ENCODE measurements around the gene PHLDB2. TPM values are rescaled to one million over a fixed set of nuclear protein-coding genes. Genes with fewer than 3 reads are reported as not detected.

The PHLDB2 gene
- total RNA-seq (1 to 10 TPM; 5.8 to 6.0 TPM), total RNA-seq (0.43 to 57.1 (median 8.7) reads per million in 172 experiments)
- polyA plus RNA-seq (2013, experiment 1 of 2): 4.3 TPM
- polyA plus RNA-seq (2013, experiment 2 of 2): 6.6 TPM

DNA sequence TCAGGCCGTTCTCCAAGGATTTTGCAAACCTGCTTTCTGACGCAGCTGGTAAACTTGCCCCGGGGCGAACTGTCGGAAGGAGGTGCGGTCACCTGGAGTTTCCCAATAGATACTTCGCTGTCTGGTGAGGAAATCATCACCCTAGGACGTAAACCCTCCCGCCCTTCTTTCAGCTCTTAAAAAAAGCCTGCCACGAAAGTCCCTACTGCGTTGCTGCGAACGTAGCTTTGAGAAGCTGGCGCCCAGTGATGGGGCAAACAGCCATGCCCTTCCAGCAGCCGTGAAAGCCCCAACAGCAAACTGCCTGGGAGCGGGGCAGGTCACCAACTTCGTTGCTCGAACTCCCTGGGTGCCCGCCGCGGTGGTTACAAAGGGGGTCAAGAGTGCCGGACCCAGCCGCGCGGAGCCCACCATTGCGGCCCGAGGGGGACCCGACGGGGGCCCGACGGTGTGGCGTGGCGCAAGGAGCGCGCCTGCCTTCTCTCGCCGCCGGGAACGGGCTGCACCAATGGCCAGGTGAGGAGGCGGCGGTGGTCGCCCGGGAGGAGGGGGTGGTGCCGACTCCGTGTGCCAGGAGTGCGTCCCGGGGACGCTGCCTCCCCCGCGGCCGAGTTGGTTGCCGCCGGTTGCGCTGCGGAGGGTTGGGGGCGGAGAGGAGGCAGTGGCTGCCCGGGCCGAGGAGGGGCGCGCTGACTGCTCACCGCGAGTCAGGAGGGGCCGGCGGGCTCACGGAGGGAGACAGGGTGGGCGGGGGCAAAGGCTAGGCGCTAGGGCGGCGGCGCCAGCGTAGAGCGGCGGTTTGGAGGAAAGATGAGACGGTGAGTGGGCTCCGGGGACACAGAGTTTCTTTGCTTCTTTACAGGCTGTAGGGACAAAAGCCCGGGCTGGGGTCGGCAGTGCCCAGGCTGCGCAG lies at the start of gene PHLDB2:
Gene PHLDB2, plus strand, starts transcription at position 205 of the 913 bp plus-strand sequence. CDS start 24,813 bp downstream, outside the sequence.
- peak within 1 kb of the TSS; percentile 90 for H3K4me3 Mint-ChIP-seq
- CTCF ChIA-PET: interaction anchor here (0.6 to 2.3 kb wide), 4 partner anchors 8 to 243 kb away, joined by 3 to 7 read pairs (median 4); no protein-coding TSS in a partner anchor

DNA sequence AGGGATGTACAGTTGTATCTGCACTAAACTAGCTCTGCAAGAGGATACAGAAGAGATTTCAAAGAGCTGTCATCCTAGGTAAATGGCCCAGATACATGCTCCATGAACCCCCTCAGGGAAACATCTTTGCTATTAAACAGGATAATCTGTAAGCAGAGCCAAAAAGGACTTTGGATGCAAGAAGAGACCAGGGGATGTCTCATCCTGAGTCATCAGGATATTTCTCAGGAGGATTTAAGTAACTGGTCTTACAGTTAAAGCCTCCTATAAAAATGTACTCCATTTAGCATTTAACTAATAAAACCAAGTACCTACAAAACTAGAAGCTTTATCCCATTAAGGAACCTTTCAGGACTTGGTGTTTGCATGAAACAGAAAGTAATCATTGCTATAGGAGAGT lies 48.2 kb upstream of the PHLDB2 start:
- DNase-seq (no peak), ATAC-seq (ENCODE audit: poor library complexity) (no peak)
- Mint-ChIP-seq H3K9me3 (peaks cover 5% of the 10 kb centered on the region), H3K4me3 (no peak overlapping the region), H3K4me1 (ENCODE audit: low read depth) (no peaks in the 10 kb centered on the region), H3K27ac (no peak overlapping the region), H3K27me3 (no peaks in the 10 kb centered on the region), H3K36me3 (ENCODE audit: low read depth) (no peaks in the 10 kb centered on the region)
- H3K4me3 ChIP-seq (ENCODE audit: low read length): no peak overlapping the region
- TF ChIP-seq, protein P1, sequence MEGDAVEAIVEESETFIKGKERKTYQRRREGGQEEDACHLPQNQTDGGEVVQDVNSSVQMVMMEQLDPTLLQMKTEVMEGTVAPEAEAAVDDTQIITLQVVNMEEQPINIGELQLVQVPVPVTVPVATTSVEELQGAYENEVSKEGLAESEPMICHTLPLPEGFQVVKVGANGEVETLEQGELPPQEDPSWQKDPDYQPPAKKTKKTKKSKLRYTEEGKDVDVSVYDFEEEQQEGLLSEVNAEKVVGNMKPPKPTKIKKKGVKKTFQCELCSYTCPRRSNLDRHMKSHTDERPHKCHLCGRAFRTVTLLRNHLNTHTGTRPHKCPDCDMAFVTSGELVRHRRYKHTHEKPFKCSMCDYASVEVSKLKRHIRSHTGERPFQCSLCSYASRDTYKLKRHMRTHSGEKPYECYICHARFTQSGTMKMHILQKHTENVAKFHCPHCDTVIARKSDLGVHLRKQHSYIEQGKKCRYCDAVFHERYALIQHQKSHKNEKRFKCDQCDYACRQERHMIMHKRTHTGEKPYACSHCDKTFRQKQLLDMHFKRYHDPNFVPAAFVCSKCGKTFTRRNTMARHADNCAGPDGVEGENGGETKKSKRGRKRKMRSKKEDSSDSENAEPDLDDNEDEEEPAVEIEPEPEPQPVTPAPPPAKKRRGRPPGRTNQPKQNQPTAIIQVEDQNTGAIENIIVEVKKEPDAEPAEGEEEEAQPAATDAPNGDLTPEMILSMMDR (IDR thresholded peaks at IDR 0.05): no peak
- H3K36me3 ChIP-seq (ENCODE audit: insufficient read depth, low read length): no peaks in the 10 kb centered on the region
- H3K9me3 ChIP-seq (ENCODE audit: control insufficient read depth in 1 of 2, insufficient read depth in 1 of 2, low read length in 2 of 2): peaks cover 3 to 4% of the 10 kb centered on the region in 2 experiments
- no peaks in the 10 kb centered on the region for H3K27me3 ChIP-seq (ENCODE audit: control insufficient read depth in 1 of 2, insufficient read depth in 2 of 2, low read length in 2 of 2)
- no peak overlapping the region for H3K27ac ChIP-seq (ENCODE audit: low read depth in 1 of 2, low read length in 2 of 2)
- POLR2A ChIA-PET: interaction anchor here (0.6 kb wide), 1 partner anchor 46 kb away, joined by 3 read pairs; no protein-coding TSS in a partner anchor
- intact Hi-C loops (cut with DNase I, micrococcal nuclease): no loop called here
- CTCF ChIA-PET: no interaction called here
- H3K4me1 ChIP-seq (ENCODE audit: insufficient read depth, low read length): no peaks in the 10 kb centered on the region

More for the DNA sequence above, at the start of gene PHLDB2:
- POLR2A ChIA-PET: interaction anchor here (0.7 to 2.9 kb wide), 3 partner anchors 24 to 130 kb away, joined by 3 to 24 read pairs (median 3); partner anchors contain the start of gene ABHD10
- Mint-ChIP-seq H3K9me3 (no peaks in the 10 kb centered on the region), H3K36me3 (ENCODE audit: low read depth) (peaks cover 6% of the 10 kb centered on the region), H3K27me3 (peaks cover 67% of the 10 kb centered on the region), H3K4me1 (ENCODE audit: low read depth) (peaks cover 24% of the 10 kb centered on the region), H3K27ac (peak within 1 kb of the TSS; percentile 81)
- H3K27ac ChIP-seq (ENCODE audit: low read depth in 1 of 2, low read length in 2 of 2): peak within 1 kb of the TSS; percentile 21 to 55
- DNase-seq (peak; percentile 17 to 88 (median 42)), ATAC-seq (ENCODE audit: poor library complexity) (peak; percentile 72)
- no peaks in the 10 kb centered on the region for H3K9me3 ChIP-seq (ENCODE audit: control insufficient read depth in 1 of 2, insufficient read depth in 1 of 2, low read length in 2 of 2)
- TF ChIP-seq, protein P1 (IDR thresholded peaks at IDR 0.05): no peak
- intact Hi-C loops (cut with DNase I, micrococcal nuclease): loop anchor here in 1 of 2 experiments (10.0 kb wide), 1 partner anchor 135 kb away; no protein-coding TSS in a partner anchor
- H3K4me3 ChIP-seq (ENCODE audit: low read length): peak within 1 kb of the TSS; percentile 81
- peaks cover 0 to 4% of the 10 kb centered on the region in 2 experiments for H3K27me3 ChIP-seq (ENCODE audit: control insufficient read depth in 1 of 2, insufficient read depth in 2 of 2, low read length in 2 of 2)
- peaks cover 20% of the 10 kb centered on the region for H3K4me1 ChIP-seq (ENCODE audit: insufficient read depth, low read length)
- no peaks in the 10 kb centered on the region for H3K36me3 ChIP-seq (ENCODE audit: insufficient read depth, low read length)

DNA sequence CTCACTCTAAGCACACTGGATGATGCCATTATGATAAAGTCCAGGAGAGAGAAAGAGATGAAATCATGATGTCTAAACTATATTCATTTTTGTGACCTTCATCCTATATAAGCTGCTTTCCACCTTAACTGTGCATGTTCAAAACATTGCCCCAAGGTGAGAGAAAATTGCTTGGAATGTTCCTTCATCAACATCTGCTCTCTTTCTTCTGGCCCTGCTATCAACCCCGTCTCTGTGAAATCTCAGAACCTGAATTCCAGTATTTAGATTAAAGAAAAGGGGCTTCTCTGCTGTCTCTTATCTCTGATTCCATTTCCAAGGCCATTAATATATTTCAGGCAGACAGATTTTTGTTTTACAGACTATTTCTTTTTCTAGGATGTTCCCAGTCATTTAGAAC lies 47.3 kb upstream of the PHLDB2 start:
- Histone ChIP-seq H3K27me3 (ENCODE audit: control insufficient read depth in 1 of 2, insufficient read depth in 2 of 2, low read length in 2 of 2) (no peaks in the 10 kb centered on the region), H3K4me1 (ENCODE audit: insufficient read depth, low read length) (no peaks in the 10 kb centered on the region), H3K36me3 (ENCODE audit: insufficient read depth, low read length) (no peaks in the 10 kb centered on the region), H3K27ac (ENCODE audit: low read depth in 1 of 2, low read length in 2 of 2) (no peak overlapping the region), H3K4me3 (ENCODE audit: low read length) (no peak overlapping the region), H3K9me3 (ENCODE audit: control insufficient read depth in 1 of 2, insufficient read depth in 1 of 2, low read length in 2 of 2) (peaks cover 4 to 6% of the 10 kb centered on the region in 2 experiments)
- ChIA-PET POLR2A (no interaction called here), CTCF (no interaction called here)
- H3K4me1 Mint-ChIP-seq (ENCODE audit: low read depth): no peaks in the 10 kb centered on the region
- ATAC-seq (ENCODE audit: poor library complexity) (no peak), DNase-seq (no peak)
- H3K27me3 Mint-ChIP-seq: no peaks in the 10 kb centered on the region
- no peaks in the 10 kb centered on the region for H3K36me3 Mint-ChIP-seq (ENCODE audit: low read depth)
- intact Hi-C loops (cut with DNase I, micrococcal nuclease): no loop called here
- peaks cover 6% of the 10 kb centered on the region for H3K9me3 Mint-ChIP-seq
- no peak overlapping the region for H3K27ac Mint-ChIP-seq
- TF ChIP-seq, protein P1 (IDR thresholded peaks at IDR 0.05): no peak
- H3K4me3 Mint-ChIP-seq: no peak overlapping the region
